C1 segment of cervical spinal cord (tissue), 14 donors: Measurements from ENCODE around the gene HES6.
"Not testable (repeated sequence)": the region's sequence is repeated elsewhere in the genome, so short reads cannot be mapped to it uniquely, and the experiment has no call there.

Experiments
- DNase-seq, 14 donors: peaks; one replicate each; lab custom pipeline; 2025; lab: John Stamatoyannopoulos, UW

The HES6 gene

DNA sequence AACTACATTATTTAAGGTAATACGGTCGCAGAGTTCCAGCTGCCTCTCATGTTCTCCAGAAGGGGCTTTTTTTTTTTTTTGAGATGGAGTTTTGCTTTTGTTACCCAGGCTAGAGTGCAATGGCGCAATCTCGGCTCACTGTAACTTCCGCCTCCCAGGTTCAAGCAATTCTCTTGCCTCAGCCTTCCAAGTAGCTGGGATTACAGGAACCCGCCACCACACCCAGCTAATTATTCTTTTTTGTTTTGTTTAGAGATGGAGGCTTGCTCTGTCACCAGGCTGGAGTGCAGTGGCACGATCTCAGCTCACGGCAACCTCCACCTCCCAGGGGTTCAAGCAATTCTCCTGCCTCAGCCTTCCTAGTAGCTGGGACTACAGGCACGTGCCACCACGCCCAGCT is 33.6 kb upstream of the HES6 start:
- not testable (repeated sequence) for DNase-seq

DNA sequence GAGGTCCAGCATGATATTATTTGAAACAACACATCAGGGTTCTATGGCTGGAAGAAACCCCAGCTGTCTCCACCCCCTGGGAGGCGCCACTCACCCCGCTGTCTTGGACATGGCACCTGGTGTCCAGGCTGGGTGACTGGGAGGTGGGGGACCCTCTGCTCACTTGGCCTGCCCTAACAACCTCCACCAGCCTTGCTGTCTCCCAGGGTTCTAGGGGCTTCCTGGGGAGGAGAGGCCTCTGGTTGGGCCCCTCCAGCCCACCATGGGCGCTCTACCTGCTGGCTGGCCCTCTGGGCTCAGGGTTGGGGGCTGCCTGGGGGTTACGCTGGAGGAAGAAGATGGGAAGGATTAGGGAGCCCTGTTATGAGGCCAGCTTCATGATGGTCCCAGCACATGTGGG is 32.3 kb upstream of the HES6 start:
- DNase-seq, result no peak

DNA sequence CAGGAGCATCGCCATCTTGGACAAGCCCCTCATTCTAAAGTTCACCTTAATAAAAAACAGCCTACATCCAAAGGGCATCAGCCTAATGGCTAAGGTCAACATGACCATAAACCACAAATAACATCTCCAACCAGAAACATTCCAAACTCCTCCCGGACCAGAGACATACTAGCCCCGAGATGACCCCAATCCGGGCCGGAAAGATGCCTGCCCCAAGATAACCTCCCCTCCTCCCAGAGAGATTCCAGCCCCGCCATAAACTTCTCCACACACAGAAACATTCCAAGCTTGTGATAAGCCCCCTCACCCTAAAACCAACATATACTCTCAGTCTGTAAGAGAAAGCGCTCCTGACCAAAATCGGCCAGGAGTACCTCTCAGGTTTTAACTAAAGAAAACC is 31.8 kb upstream of the HES6 start:
- DNase-seq, result not testable (repeated sequence)

DNA sequence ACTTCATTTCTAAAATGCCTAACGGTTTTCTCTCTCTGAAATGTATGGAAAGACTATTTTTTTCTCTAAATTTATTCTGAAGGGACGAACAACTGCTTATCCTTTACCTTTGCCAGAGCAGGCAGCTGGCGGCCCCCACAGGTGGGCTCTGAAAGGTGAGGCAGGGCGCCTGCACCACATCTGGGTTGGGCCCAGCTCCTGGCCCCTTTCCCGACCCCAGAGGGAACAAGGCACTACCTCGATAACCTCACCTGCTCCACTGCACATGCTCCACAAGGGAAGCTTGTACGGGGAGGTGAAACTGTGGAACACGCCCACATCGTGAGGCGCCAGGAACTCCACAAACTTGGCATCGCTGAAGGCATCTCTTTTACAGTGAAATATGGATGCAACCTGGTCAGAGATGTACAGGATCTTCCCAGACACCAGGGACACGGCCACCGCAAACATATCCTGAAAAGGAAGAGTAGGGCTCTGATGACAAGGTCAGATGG is 31.3 kb upstream of the HES6 start:
- DNase-seq, result no peak

DNA sequence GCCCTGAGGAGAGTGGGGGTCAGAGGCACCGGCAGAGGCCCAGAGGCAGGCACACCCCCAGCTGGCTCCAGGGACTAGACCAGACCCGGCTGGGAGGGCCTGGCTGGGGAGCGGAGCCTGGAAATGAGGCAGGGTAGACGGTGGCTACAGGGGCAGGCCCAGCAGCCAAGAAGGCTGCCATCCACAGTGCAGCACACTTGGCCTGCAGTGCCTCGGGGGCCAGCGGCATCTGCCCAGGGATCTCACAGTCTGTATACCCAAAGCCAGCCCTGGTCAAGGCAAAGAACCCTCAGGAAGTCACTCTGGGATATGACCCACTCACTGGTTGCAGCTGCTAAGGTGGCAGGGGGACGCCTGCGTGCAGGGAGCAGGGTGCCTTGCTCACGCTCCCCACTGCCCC is 30.8 kb upstream of the HES6 start:
- no peak for DNase-seq

DNA sequence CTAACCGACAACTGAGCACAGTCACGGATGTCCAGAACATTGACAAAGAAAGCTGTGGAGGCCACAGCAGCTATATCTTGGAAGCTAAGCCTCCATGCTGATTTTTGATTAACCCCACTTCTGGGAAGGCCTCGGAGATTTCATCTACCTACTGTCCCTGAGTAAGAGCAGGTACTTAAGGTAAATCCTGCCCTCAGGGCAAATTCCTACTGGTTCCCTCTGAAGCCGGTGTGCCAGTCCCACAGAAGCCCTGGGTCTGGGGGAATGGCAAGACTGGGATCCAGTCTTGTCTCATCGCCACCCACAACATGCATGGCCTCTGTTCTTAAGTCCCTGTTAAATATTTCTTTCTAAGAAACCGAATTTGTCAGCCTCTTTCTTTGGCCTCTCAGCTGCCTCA is 29.9 kb upstream of the HES6 start:
- no peak for DNase-seq

DNA sequence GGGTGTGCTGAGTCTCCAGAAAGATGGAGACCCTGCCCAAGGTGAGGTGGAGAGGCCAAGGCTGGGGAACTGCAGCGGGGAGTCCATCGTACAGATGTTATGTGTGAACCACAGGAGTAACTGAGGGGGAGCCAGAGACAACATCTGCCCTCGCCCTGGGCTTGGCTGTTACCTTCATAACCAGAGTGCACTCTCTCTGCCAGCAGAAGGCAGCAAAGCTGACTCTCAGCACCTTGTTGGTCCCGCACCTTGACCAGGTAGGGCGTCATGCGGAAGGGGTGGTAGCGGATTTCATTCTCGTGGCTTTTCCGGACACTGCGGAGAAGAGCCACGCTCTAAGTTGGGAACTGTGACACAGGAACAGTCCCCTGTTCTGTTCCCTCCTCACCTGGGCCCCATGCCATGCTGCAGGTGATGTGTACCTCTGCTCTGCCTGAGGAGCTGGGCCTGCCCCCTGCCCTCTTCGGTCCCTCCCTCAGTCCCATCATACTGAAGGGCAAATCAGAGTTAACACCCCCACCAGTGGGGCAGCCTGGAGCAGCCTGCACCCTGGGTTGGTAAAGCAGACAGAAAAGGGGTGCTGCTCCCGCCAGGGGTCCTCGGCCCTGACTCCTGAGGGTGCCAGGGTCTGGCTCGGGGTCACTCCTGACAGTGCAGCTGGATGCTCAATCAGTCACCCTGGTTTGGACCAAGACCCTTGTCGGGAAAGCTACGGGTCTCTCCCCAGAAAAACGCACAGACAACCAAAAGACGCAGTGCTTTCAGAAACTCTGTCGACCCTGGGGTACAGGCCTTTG is 28.2 kb upstream of the HES6 start:
- no peak for DNase-seq

DNA sequence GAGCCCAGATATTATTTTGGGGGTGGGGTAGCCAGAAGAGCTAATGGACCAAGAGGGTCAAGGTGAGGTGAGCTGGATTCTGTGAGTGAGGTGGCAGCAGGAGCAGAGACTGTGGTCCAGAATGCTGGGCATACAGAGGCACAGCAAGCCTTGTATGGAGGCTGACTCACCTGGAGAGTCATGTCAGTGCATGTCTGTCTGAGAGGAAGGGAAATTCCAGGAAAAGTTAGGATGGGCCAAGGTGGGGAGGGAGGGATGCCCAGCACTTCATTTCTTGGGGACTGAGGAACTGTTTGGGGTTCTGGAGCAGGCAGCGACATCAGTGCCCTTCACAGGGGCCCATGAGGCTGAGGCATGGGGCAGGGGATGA is 27.5 kb upstream of the HES6 start:
- no peak for DNase-seq

DNA sequence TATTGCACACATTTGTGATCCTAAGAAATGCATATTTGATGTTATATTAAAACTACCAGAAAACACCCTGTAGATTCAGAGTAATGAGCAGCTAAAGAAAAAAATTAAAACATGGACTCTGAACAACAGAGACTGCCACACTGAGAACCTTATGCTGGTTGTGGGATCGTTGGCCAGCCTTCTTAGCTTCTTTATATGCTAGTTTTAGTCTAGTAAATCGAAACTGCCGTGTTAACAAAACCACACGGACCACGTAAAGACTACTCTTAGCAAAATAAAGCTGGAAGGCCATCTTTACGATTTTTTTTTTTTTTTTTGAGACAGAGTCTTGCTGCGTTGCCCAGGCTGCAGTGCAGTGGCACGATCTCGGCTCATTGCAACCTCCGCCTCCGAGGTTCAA is 25.8 kb upstream of the HES6 start:
- no peak for DNase-seq

DNA sequence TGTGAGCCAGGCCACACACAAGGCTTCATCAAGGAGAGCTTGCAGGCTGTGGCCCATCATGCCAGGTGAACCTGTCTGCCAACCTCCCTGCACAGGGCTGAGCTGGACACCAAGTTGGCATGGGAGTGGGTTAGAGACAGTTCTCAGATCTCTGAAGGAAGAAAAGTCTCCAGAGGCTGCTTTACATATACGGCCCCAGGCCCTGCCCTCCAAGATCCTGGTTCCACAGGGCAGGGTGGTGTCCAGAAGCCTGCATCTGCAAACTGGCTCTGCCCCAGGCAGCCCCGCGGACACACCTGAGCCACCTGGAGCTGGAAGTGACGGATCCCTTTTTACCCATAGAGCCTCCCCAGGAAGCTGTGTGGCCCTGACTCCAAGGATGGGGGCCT is 24.2 kb upstream of the HES6 start:
- no peak for DNase-seq

DNA sequence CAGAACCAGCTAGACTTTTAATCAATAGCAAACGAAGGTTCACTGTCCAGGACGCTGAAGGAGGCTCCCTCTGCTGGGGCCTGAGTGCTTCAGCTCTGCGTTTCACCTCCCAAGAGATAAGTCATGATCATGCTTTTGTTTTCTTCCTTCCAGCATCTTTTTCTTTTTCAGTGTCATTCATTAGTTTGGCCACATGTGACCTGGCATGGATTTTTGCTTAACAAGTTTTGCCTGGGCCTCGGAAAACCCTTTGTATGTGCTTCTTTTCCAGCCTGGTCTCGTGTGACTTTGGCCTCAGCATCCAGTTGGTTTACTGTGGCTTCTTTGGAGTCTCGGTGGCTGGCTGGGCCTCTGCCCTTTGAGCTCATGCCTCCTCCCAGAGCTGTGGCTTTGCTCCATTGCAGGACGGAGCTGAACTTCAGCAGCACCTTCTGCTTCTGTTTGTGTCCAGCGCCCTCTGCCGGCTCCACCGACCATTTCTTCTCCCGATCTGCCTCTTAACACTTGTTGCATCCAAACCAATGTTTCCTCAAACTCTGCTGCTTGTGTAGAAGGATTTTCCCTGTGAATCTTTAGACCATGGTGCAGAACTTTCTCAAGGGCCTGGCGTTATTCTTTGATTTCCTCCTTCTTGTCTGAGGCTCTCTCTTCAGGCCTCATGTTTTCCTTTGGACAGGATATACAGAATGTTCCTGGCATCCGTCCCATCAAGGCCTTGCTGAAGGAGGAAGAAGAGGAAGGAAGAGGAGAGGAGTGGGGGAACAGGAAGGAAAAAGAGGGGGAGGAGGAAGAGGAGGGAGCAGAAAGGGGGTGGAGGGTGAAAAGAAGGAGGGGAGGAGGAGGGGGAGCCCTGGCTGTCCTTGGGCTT is 23.6 kb upstream of the HES6 start:
- peak; percentile 7 to 87 (median 80) for DNase-seq

DNA sequence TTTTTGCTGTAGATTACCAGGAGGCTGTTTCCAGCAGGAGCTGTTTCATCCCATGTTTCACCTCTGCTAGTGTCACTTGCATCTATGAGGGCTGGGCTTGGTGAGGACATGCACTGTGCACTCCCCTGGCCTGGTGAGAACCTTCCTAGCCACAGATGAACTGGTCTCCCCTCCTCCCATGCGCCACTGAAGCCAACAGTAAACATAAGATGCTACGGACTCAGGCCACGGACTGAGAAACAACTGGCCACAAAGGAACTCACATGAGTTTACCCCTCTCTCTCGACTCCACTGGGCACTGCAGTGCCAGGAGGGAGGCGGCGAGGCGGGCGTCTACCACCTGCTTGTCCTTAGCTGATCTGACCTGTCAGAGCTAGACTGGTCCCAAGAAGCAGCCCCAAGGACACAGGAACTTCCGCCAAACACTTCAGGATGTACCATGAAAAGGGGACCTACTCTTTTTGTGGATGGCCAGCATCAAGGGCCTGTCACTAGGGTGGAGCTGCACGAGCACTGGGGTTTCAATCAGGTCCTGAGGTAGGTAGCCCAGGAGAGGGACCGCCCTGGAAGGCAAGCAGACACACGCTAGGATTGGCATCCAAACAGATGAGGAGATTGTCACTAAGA is 22.8 kb upstream of the HES6 start:
- DNase-seq, result no peak

DNA sequence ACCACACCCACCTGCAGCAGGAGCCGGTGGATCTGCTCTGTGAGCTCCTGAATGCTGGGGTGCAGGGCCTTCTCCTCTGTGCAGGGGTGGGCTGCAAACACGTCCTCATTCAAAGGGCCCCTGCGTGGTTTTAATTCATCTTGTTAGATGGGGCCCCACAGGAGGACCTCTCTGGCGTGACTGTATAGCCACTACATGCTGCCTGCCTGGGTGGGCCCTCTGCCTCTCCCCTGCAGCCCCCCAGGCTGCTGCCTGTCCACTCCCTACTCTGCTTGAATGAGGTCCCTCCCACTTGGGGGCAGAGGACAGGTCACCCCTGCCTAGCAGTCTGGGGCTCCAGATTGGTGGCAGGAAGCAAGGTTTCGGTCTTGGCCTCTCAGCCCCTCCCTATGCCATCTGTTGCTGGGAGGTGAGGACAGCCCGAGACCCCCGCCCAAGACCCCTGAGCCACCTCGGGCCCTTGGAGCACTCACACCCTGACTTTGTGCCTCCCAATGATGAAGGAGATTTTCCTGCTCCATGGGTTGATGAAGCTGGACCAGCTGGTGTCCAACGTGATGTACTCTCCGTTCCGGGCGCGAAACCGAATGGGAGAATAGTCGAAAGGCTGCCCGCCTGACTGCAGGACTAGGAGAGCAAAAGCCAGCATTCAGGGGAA is 22.0 kb upstream of the HES6 start:
- no peak for DNase-seq

DNA sequence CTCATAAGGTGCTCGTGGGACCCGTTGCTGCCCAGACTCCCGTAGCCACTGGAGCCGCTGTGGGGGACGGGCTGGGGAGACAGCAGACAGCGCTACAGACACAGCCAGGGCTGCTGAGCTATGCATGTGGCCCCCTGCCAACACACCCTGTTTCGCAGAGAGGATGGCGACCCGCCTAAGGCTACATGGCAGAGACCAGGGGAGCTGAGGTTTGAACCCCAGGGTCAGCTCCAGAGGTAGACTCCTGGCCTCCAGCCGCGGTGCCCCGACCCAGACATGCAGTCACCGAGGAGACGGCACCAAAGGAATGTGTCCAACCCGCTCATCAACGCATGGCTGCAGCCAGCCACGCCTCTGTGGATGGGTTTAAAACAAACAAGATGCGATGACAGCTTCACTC is 21.0 kb upstream of the HES6 start:
- peak in 1 of 14 donors; percentile 31 for DNase-seq

DNA sequence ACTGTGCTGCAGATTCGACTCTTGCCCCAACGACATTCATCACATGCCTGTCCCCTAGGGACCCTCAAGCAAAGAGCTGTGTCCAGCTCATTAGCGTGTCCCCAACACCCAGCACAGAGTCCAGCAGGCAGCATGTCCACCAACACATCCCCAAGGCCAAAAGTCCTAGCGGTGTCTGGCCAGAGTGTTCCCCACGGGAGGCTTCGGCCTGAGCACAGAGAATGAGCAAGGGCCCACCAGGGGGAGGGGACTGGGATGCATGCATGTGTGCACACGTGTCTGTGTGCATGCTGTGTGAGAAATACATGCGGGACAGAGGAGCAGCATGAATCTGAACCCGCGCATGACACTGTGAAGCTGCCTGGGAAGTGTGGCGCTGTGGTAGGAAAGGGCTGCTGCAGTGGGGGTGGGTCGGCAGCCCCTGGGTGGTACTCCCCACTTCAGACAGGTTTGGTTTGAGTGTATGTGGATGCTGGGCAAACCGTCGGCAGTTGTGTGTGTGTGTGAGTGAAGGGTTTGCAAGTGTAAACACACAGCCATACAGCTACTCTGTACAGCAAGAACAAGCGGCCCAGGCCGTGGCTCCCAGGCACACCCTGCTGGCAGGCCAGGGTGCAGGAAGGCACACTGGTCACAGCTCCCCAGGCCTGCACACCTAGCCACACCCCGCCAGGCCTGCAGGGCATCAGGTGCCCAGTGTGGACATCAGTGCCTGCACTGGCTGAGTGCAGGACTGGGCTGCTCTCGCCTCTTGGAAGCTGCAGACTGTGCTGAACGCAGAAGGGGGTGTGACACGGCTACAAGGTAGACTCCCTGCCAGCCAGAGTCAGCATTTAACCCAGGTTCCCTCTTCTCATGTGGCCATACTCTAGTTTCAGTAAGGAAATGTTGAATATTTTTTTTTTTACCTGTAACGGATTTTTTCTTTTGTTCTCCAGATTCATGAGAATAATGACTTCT is 19.5 kb upstream of the HES6 start:
- no peak for DNase-seq

DNA sequence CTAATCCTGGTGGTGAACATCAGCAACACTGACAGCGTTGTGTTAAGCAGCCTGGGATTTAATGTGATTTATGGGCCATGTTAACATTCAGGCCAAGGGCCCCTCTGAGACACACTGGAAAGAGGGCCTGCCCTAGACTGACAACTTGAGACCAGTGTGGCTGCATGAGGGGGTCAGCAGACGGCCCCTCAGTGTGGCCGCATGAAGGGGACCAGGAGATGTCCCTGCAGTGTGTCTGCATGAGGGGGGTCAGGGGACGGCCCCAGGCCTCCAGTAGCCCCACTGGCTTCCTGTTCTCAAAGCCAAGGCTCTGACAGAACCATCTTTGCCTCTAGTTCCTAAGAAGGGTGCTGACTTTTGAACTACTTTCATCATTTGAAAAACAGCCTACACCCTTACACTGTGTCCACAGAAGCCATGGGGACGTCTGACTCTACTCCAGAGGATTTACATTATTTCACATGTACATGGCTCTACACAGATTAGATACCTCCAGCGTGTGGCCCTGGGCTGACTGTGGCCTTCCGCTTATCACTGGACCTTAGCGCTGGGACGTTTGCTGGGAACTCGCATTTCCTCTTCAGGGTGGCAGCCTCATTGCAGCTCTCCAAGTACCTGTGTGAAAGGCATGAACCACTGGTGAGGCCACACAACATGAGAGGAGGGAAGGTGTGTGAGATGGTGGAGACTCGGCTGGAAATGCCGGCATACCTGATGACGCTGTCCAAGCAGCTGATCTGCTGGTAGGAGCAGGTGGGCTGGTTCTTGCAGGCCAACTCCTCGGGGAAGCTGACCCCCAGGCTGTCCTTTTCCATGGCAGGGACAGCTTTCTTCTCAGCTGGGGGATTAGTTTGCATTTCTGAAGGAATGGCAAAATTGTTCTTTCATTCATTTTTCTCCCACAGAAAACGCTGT is 18.2 kb upstream of the HES6 start:
- no peak for DNase-seq

DNA sequence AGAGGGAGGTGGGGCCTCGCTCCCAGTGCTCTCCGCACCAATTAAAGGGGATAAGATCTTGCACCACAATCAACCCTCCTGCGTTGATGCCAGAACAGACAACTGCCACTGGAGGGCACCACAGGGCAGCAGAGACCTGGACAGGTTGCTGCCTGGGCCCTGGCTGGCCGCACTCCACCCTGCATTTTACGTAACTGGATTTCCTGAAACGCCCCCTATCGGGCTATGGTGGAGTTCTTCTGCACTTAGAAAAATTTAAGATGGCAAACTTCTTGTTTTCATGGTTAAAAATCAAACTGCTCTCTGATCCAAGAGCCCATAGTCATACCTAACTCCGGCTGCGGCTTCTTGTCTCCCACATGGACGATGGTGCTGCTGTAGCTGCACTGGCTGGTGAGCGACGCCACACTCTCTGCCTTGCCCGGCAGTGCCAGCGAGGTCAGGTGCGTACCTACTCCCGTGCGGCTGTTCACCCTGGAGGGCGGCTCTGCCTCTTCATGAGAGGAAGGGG is 16.8 kb upstream of the HES6 start:
- DNase-seq, result peak in 1 of 14 donors; percentile 75

DNA sequence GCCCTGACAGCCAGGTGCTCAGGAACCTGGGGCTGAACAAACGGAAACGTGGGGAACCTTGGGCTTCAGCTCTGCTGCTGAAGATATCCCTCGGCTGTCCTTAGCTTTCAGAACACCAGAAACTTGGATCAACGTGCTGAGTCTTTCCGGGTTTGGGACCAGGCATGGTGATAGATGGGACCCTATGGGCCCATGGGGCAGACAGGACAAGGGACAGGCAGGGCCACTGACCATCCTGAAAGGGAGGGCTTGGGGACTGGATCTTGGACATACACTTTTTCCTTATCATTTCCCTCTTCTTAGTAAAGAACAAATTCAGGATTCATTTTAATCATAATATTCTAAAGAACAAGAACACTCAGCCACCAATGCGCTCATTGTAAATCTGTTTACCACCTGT is 16.3 kb upstream of the HES6 start:
- no peak for DNase-seq

DNA sequence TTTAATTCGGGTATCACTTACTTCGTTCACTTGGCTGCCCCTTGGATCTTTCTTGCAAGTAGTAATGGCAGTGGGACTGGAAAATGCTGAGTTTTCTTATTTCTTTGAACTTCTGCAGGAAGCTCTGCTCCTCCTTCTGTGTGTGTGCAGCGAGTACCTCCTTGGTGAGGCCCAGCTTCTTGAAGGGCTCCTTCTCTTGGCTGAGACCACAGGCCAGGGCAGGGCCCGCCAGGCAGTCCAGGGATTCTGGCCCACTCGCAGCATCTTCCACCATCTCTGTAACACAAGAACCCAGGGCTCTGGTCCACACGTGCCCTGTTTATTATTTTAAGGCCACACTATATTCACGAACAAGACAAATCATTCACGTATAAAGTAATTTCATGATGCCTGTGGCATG is 15.8 kb upstream of the HES6 start:
- DNase-seq, result no peak
